Endothelial cell of umbilical vein (primary cell): ENCODE measurements around the gene SWAP70. TPM values are rescaled to one million over a fixed set of nuclear protein-coding genes. Genes with fewer than 3 reads are reported as not detected.

Experiments used
- BruUV-seq: library from RNA; stranded (reverse); fragments of 400-500 nt; replicated peaks from 2 replicates; lab custom pipeline; 2021; lab: Mats Ljungman, UMichigan
- CTCF ChIA-PET: fragments of 300-600, 350-600 bp; sonication (Branson Sonifier 250); formaldehyde crosslinking; loops from one replicate; lab custom pipeline; 2021; ENCODE audit warnings: antibody characterized with exemption, inconsistent platforms; lab: Charles Lee
- POLR2A ChIA-PET: fragments of 300-600, 350-600 bp; sonication (Branson Sonifier 250); formaldehyde crosslinking; loops from one replicate; lab custom pipeline; 2021; ENCODE audit warnings: antibody characterized with exemption, inconsistent platforms; lab: Charles Lee
- DNase-seq: peaks from one replicate; pipeline ENCODE4 v3.0.0-alpha.2; 2011; ENCODE audit warnings: low read depth, low spot score
- FAIRE-seq: peaks from 2 replicates; lab custom pipeline; 2011; peaks lifted over from hg19 to GRCh38; lab: Jason Lieb, UNC
- H2AFZ ChIP-seq: 2 replicates; pipeline ENCODE4 v1.6.0; 2012; ENCODE audit warnings: low read depth, low read length, control low read depth, inconsistent platforms
- H3K27ac ChIP-seq: 2 replicates; pipeline ENCODE4 v1.5.1; 2011; ENCODE audit warnings: low read depth, mild to moderate bottlenecking, control low read depth, low read length, moderate library complexity; ENCODE audit not compliant: insufficient read depth
- H3K27me3 ChIP-seq, 2 experiments: 2 replicates each; pipeline versions ENCODE4 v1.6.0 to v1.6.1; 2011; ENCODE audit warnings: low read length in 2 of 2, mixed read lengths in 1 of 2; ENCODE audit not compliant: control insufficient read depth in 2 of 2, insufficient read depth in 2 of 2
- H3K36me3 ChIP-seq, 2 experiments: 2 replicates in 1 of 2; 3 replicates in 1 of 2; pipeline ENCODE4 v1.5.1; 2011; ENCODE audit warnings: low read length in 2 of 2, mild to moderate bottlenecking in 1 of 2, moderate library complexity in 1 of 2; ENCODE audit not compliant: control insufficient read depth in 2 of 2, insufficient read depth in 2 of 2; ENCODE audit errors: extremely low read depth in 1 of 2
- H3K4me1 ChIP-seq: 3 replicates; pipeline ENCODE4 v1.5.1; 2011; ENCODE audit warnings: mild to moderate bottlenecking, low read length; ENCODE audit not compliant: control insufficient read depth, insufficient read depth; ENCODE audit errors: extremely low read depth
- H3K4me2 ChIP-seq: 2 replicates; pipeline ENCODE4 v1.6.1; 2011; ENCODE audit warnings: low read length, control low read depth, mixed read lengths; ENCODE audit not compliant: insufficient read depth
- H3K4me3 ChIP-seq, 3 experiments: fragments of 200-600 bp in 1 of 3; sonication (generic), shearing (Covaris generic) in 1 of 3; replicated peaks in 1 of 3; 2 replicates each; pipeline ENCODE4 v1.5.1; 2011 to 2016; ENCODE audit warnings: control low read depth in 3 of 3, low read length in 3 of 3, mild to moderate bottlenecking in 2 of 3, inconsistent platforms in 1 of 3, low read depth in 1 of 3, moderate library complexity in 1 of 3; ENCODE audit not compliant: insufficient read depth in 1 of 3
- H3K79me2 ChIP-seq: 2 replicates; pipeline ENCODE4 v1.6.0; 2012; ENCODE audit warnings: low read length, inconsistent platforms; ENCODE audit not compliant: control insufficient read depth, insufficient read depth
- H3K9ac ChIP-seq: replicated peaks from 2 replicates; pipeline ENCODE3; 2011; ENCODE audit warnings: low read length, control low read depth; ENCODE audit not compliant: insufficient read depth; ENCODE audit errors: extremely low read depth
- H3K9me1 ChIP-seq: replicated peaks from 3 replicates; pipeline ENCODE4 v1.6.0; 2011; ENCODE audit warnings: mild to moderate bottlenecking, low read length; ENCODE audit not compliant: control insufficient read depth, insufficient read depth; ENCODE audit errors: extremely low read depth
- H3K9me3 ChIP-seq: replicated peaks from 2 replicates; pipeline ENCODE4 v1.5.1; 2012; ENCODE audit warnings: low read length, inconsistent platforms; ENCODE audit not compliant: control insufficient read depth, insufficient read depth
- H4K20me1 ChIP-seq: replicated peaks from 2 replicates; pipeline ENCODE3; 2011; ENCODE audit warnings: mild to moderate bottlenecking, low read length; ENCODE audit not compliant: control insufficient read depth, insufficient read depth; ENCODE audit errors: extremely low read depth
- CTCF ChIP-seq, 2 donors: IDR thresholded peaks; 1 replicate in 1 of 2; 2 replicates in 1 of 2; pipeline ENCODE4 v1.5.1; 2011; ENCODE audit warnings: low read length in 2 of 2, mild to moderate bottlenecking in 2 of 2, moderate library complexity in 2 of 2, control low read depth in 1 of 2, inconsistent platforms in 1 of 2, low read depth in 1 of 2; ENCODE audit not compliant: insufficient read depth in 1 of 2; ENCODE audit errors: extremely low read depth in 1 of 2
- EZH2 ChIP-seq: IDR thresholded peaks from 2 replicates; pipeline ENCODE4 v1.6.1; 2012; ENCODE audit warnings: borderline replicate concordance, low read depth, mild to moderate bottlenecking, moderate library complexity, low read length, inconsistent platforms; ENCODE audit not compliant: severe bottlenecking
- FOS ChIP-seq: IDR thresholded peaks from 2 replicates; pipeline ENCODE4 v1.6.1; 2011; ENCODE audit warnings: mild to moderate bottlenecking, low read length, moderate library complexity, borderline replicate concordance; ENCODE audit not compliant: insufficient read depth
- GATA2 ChIP-seq: IDR thresholded peaks from 2 replicates; pipeline ENCODE4 v1.7.0; 2011; ENCODE audit warnings: low read depth, mild to moderate bottlenecking, moderate library complexity, mixed read lengths, low read length; ENCODE audit not compliant: insufficient read length, insufficient read depth
- JUN ChIP-seq: IDR thresholded peaks from 2 replicates; pipeline ENCODE4 v1.6.1; 2011; ENCODE audit warnings: borderline replicate concordance, low read depth; ENCODE audit not compliant: insufficient read length, insufficient read depth
- MAX ChIP-seq: IDR thresholded peaks from 2 replicates; pipeline ENCODE4 v1.6.1; 2011; ENCODE audit not compliant: insufficient read depth, insufficient read length
- MYC ChIP-seq: IDR thresholded peaks from one replicate; pipeline ENCODE4 v1.6.1; 2011; ENCODE audit warnings: mild to moderate bottlenecking, low read depth, low read length
- POLR2A ChIP-seq: IDR thresholded peaks from 2 replicates; pipeline ENCODE4 v1.6.1; 2012; ENCODE audit warnings: low read depth, mild to moderate bottlenecking, control low read depth, low read length
- POLR2AphosphoS5 ChIP-seq: IDR thresholded peaks from 2 replicates; pipeline ENCODE4 v1.6.1; 2012; ENCODE audit warnings: low read depth, mild to moderate bottlenecking, control low read depth, low read length, moderate library complexity; ENCODE audit not compliant: insufficient read depth
- dilution Hi-C: fragments of 300-500 bp; cut with MboI; formaldehyde crosslinking; loops from one replicate; pipeline ENCODE4 v1.15.0; 2019; ENCODE audit warnings: low sequenced_read_pairs; ENCODE audit not compliant: extremely low pct_ligation_motif_present
- intact Hi-C: fragments of 100-400 bp; cut with micrococcal nuclease; formaldehyde crosslinking; loops from one replicate; pipeline ENCODE4 v1.10.0; 2022
- polyA plus RNA-seq, 4 experiments: library from polyadenylated mRNA; depleted of rRNA in 3 of 4; stranded (reverse) in 3 of 4; unstranded in 1 of 4; fragments of >200 nt; gene quantifications; 2 replicates each; pipeline versions ENCODE4 v1.2.1 to v1.2.3, GENCODE V29; 2011 to 2012; ENCODE audit warnings: missing spikeins in 1 of 4
- total RNA-seq: library from RNA; stranded (reverse); gene quantifications from 2 replicates; pipeline ENCODE4 v1.2.3, GENCODE V29; 2021

Gene SWAP70
- total and polyA plus RNA-seq, 2 donors (not counting 3 experiments of a cell fraction or from before 2014, with no cell fraction given), result 52.5 to 165 TPM

- Histone ChIP-seq H3K27ac (no peak overlapping the region), H3K27me3 (no peaks in the 10 kb centered on the region), H3K4me1 (peaks cover 9% of the 10 kb centered on the region), H3K4me2 (peak overlapping the region; percentile 53), H4K20me1 (no peaks in the 10 kb centered on the region), H3K9me3 (no peaks in the 10 kb centered on the region), H3K79me2 (no peaks in the 10 kb centered on the region), H2AFZ (peak overlapping the region; percentile 84), H3K9ac (no peak overlapping the region), H3K36me3 (no peaks in the 10 kb centered on the region), H3K4me3 (no peak overlapping the region), H3K9me1 (no peaks in the 10 kb centered on the region)
- BruUV-seq, result no TSS peak
- intact Hi-C loops, result no loop called here
- ChIA-PET CTCF (interaction anchor here (0.7 to 1.1 kb wide), 4 partner anchors 13 to 686 kb away, joined by 3 read pairs; no protein-coding TSS in a partner anchor), POLR2A (no interaction called here)
- dilution Hi-C loops, result no loop called here
- DNase-seq, result peak; percentile 13
- no peak for TF ChIP-seq EZH2
- TF ChIP-seq POLR2AphosphoS5, result peak; percentile 51
- TF ChIP-seq MAX, result no peak
- no peak for TF ChIP-seq CTCF (IDR thresholded peaks at IDR 0.05; ENCODE audit: extremely low read depth in 1 of 2, insufficient read depth in 1 of 2, low read depth in 1 of 2, low read length in 2 of 2)
- TF ChIP-seq JUN, result no peak
- TF ChIP-seq POLR2A, result no peak
- TF ChIP-seq MYC, result no peak
- TF ChIP-seq FOS, result no peak
- TF ChIP-seq GATA2, result peak; percentile 66
- peak; percentile 61 for FAIRE-seq
Measured at GRCh38 chr11:9639099-9639498, 24.8 kb upstream of the SWAP70 start.
